OCI-M1 (cell line): ENCODE results near the gene MRPL32.
A peak's percentile ranks its signal among the peaks of the same experiment; 100 is the strongest.

ENCODE experiments used
- DNase-seq: peaks from one replicate; lab custom pipeline; 2025; lab: John Stamatoyannopoulos, UW

MRPL32 gene

DNA sequence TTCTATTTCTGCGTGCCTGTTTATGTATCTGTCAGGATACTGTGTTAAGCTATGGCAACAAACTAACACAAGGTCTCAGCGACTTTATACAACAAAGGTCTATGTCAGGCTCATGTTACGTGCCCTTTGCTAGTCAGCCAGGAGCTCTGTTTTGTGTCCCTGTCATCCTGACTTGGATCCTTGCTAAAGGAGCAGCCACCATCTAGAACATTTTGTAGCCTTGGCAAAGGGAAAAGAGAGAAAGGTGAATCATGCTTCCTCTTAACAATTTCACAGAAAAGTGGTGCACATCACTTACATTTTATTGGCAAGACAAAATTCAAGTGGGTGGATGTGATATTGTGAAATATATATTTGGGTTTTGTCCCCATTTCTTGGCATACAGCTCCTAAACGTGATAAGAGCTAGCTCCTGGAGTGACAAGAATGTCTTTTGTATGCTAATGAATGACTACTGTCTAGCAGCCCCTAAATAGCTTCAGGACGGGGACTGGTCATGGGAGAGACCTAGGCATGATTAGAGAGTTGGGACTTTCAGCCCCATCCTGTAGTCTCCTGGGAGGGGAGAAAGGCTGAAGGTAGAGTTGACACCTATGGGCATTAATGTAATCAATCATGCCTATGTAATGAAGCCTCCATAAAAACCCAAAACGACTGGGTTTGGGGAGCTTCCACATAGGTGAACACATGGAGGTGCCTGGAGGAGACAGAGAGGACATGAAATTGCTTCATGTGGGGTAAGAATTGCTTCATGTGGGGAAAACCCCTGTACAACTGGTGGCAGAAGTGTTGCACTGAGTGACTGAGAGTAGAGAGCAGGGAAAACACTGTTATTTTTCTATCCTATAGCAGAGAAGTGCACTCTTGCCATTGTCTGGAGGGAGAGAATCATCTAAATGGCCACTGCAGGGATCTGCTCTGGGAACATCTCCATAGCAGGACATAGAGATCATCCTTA lies 33.0 kb downstream of the MRPL32 start:
- DNase-seq: no peak

- DNase-seq: no peak
Measured at GRCh38 chr7:42967391-42967790, 35.2 kb downstream of the MRPL32 start.

- DNase-seq: no peak
Measured at GRCh38 chr7:42972699-42973500, 40.7 kb downstream of the MRPL32 start.

DNA sequence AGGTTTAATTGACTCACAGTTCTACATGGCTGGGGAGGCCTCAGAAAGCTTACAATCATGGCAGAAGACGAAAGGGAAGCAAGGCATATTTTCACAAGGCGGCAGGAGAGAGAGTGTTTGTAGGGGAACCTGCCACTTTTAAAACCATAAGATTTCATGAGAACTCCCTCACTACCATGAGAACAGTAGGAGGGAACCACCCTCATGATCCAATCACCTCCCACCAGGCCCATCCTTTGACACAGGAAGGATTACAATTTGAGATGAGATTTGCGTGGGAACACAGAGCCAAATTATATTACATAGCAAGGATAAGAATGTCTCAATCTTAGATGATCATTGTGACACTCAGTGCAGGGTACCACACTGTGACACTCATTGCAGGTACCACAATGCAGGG lies 44.2 kb downstream of the MRPL32 start:
- DNase-seq: no peak

- no peak for DNase-seq
Measured at GRCh38 chr7:42978496-42978895, 46.3 kb downstream of the MRPL32 start.

- no peak for DNase-seq
Measured at GRCh38 chr7:42980084-42980483, 47.9 kb downstream of the MRPL32 start.

DNA sequence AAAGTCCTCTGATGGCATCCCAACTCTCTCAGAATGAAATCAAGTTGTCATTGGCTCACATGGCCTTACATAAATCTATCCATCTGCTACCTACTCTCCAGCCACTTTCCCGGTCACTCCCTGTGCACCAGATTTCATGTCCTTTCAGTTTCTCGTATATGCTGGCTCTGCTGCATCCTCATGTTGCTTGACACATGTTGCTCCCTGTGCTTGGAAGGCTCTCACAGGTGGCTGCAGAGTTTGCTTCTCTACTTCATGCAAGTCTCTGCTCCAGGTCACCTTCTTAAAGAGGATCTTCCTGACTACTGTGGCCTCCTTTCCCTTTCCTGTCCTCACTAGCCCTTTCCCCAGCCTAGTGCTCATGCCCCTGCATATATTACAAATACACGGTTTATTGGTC lies 48.3 kb downstream of the MRPL32 start:
- no peak for DNase-seq

DNA sequence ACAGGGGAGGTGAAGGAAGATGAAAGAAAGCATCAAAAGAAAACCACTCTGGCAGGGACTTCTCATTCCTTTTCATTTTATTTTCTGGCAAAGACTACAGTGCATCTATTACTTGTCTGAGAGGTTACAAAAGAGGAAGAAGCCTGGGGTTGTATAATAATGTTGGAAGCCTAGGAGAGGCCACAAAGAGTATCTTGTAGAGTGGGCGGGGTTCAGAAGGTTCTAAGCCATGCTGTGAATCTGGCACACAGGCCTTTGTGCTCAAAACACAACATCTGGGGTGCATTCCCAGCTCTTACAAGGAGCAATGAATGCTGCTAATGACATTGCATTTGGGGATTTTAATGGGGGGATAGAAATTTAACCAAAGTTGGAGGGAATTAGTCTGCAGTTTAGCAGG lies 49.4 kb downstream of the MRPL32 start:
- peak; percentile 4 for DNase-seq

GRCh38 chr7:42982604-42983115 lies 50.5 kb downstream of the MRPL32 start:
- DNase-seq: no peak

- DNase-seq: no peak
Measured at GRCh38 chr7:42984137-42984536, 52.0 kb downstream of the MRPL32 start.

GRCh38 chr7:42986213-42986612 lies 54.0 kb downstream of the MRPL32 start:
- no peak for DNase-seq

DNA sequence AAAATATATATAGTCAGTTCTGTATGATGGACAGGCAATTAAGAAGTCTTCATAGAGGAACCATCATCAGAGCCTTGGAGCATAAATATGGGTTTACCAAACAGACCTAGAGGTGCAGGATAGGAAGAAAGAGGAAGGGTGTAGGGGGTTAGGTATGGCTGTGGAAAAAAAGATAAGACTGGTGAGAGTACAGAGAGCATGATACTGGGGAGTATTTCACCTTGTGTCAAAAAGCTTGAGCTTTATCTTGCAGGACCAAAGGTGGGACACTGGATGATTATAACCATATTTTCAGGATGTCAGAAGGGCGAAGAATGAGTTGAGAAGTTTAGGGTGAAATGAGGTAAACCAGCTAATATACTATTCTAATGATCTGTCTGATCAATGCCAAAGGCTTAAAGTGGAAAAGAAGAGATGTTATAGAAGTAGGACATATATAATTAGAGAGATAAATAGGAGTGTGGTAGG lies 54.6 kb downstream of the MRPL32 start:
- DNase-seq: peak; percentile 10
